Prostate gland (tissue), 2 donors: ENCODE measurements around the gene SPON2.

Experiments used
- POLR2AphosphoS5 ChIP-seq: sonication (generic); formaldehyde crosslinking; IDR thresholded peaks from one replicate; pipeline ENCODE4 v1.6.1; 2017; ENCODE audit warnings: antibody characterized with exemption
- TF ChIP-seq, protein P1 (sequence below), 4 experiments: fragments of 200-600 bp in 2 of 4; fragments of 450-650 bp in 2 of 4; sonication (generic) in 2 of 4; IDR thresholded peaks; 1 replicate in 3 of 4; 2 replicates in 1 of 4; pipeline ENCODE4 v1.5.1; 2016 to 2019; ENCODE audit warnings: antibody characterized with exemption in 4 of 4, mild to moderate bottlenecking in 2 of 4, moderate library complexity in 2 of 4

DNA sequence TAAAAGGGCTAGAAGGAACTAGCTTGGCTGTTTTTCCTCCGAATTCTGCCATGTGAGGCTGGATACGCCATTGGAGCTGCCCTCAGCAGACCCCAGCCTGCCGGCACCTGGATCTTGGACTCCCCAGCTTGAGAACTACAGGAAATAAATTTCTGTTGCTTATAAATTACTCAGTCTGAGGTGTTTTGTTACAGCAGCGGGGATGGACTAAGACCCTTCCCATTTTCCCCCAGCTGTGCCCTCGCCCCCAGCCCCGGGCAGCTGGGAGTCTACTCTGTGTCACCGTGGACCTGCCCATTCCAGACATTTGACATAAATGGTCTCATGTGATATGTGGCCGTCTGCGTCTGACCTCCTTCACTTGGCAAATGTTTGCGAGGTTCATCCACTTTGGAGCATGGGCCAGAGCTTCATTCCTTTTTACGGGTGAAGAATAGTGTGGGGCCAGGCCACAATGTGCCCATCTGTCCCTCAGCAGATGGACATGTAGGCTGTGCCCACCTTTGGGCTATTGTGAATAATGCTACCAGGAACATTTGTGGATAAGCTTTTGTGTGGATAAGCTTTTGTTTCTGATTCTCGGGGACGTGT is 30.7 kb upstream of the SPON2 start:
- TF ChIP-seq, protein P1, sequence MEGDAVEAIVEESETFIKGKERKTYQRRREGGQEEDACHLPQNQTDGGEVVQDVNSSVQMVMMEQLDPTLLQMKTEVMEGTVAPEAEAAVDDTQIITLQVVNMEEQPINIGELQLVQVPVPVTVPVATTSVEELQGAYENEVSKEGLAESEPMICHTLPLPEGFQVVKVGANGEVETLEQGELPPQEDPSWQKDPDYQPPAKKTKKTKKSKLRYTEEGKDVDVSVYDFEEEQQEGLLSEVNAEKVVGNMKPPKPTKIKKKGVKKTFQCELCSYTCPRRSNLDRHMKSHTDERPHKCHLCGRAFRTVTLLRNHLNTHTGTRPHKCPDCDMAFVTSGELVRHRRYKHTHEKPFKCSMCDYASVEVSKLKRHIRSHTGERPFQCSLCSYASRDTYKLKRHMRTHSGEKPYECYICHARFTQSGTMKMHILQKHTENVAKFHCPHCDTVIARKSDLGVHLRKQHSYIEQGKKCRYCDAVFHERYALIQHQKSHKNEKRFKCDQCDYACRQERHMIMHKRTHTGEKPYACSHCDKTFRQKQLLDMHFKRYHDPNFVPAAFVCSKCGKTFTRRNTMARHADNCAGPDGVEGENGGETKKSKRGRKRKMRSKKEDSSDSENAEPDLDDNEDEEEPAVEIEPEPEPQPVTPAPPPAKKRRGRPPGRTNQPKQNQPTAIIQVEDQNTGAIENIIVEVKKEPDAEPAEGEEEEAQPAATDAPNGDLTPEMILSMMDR (IDR thresholded peaks at IDR 0.05): no peak
- no peak for TF ChIP-seq POLR2AphosphoS5
